Measurements from ENCODE around the gene TTC39C.

The TTC39C gene

DNA sequence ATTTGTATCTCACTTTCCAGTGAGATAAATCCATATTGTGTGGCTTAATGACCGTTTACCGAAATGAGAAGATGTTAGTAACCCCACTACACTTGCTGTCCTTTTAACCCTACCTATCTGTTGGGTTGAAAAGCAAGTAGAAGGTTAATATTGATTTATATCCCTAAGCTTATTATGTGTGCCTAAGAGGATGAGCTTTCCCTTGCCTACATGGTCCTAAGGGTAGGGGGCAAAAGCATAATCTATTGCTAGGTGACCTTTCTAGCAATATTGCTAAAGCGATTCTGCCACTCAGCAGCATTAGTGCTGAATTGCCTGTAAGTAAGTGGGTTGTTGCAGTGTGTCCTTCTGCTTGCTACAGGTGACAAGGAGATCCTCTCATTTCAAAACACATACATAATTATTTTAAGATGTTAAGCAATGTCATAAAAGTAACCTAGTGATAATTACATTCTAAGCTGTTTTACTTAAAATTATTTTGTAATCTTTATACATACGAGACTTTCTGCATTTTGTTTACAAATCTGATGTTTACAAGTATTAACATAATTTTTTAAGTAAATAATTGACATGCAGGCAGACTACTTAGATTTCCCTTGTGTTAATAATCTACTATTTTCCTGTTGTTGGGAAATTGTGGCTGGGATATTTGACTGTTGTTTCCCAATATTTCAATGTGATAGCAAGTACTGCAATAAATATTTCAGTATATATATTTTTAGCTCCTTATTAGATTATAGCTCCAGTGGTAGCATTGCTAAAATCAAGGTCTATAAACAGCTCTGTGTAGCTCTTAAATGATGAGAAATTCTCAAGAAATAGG lies 75.2 kb downstream of the TTC39C start:
- no peak for DNase-seq

DNA sequence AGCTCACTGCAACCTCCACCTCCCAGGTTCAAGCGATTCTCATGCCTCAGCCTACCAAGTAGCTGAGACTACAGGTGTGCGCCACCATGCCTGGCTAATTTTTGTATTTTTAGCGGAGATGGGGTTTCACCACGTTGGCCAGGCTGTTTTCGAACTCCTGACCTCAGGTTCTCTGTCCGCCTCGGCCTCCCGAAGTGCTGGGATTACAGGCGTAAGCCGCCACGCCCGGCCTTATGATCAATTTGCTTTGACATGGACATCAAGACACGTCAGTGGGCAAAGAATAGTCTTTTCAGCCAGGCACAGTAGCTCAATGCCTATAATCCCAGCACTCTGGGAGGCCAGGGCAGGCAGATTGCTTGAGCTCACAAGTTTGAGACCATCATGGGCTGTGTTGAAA lies 76.3 kb downstream of the TTC39C start:
- DNase-seq = no peak

DNA sequence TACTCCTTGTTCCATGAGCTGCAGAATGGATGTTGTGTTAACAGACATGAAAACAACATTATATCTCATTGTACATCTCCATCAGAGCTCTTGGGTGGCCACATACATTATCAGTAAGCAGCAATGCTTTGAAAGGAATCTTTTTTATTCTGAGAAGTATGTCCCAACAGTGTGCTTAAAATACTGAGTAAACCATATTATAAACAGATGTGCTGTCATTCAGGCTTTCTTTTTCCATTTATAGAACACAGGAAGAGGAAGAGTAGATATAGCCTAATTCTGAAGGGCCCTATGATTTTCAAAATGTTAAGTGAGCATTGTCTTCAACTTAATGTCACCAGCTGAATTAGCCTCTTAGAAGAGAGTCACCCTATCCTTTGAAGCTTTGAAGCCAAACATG lies 80.0 kb downstream of the TTC39C start:
- no peak for DNase-seq

DNA sequence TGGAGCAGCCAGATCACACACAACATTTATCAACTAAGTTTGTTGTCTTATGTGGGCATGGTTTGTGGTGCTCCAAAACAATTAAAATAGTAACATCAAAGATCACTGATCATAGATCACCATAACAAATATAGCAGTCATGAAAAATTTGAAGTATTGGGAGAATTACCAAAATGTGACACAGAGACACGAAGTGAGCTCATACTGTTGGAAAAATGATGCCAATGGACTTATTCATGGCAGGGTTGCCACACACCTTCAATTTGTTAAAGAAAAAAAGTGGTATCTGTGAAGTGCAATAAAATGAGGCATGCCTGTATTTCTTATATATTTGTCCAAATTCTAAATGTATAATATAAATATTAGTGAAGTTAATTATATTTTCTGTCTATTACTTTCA lies 81.4 kb downstream of the TTC39C start:
- DNase-seq = no peak

DNA sequence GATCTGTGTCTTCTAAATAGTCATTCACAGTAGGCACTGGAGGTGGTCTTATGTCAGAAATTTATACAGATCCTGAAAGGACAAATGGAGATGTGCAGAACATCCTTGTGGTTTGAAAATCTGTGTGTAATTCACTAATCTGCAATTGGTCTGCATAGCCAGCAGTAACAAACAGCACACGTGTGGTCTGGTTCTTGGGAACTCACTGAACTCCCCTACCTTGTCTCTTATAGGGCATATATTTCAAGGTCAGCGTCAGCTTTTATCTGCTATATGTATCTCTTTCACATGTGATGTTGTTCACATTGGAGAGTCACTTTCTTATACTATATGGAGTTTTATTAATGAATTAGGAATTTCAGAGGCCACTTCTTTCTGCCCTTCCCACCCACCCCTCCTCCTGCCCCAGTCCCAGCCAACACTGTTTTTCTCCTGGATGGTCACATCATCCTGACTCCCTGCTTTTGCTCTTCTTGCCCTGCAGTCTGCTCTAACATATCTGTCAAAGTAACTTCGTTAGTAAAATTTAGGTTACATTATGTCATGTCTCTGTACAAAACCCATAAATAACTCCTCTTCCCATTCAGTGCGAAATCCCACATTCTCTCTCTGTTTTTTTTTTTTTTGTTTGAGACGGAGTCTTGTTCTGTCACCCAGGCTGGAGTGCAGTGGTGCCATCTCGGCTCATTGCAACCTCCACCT lies 88.9 kb downstream of the TTC39C start:
- DNase-seq = no peak

DNA sequence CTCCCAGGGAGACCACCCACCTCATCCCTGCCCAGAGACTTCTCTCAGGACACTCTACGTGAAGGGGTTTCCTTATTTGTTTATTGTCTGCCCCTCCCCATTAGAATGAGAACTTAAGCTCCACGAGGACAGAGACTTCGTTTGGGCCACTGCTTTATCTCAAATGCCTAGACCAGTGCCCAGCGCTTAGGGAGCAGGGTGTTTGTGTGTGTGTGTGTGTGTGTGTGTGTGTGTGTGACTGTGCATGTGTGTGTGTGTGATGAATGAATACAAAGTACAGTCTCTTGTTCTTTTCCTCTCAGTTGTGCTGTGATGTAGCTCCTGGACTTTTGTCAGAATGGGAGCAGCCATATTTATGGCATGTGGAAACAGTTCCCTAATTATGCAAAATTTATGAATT lies 89.9 kb downstream of the TTC39C start:
- DNase-seq = no peak

DNA sequence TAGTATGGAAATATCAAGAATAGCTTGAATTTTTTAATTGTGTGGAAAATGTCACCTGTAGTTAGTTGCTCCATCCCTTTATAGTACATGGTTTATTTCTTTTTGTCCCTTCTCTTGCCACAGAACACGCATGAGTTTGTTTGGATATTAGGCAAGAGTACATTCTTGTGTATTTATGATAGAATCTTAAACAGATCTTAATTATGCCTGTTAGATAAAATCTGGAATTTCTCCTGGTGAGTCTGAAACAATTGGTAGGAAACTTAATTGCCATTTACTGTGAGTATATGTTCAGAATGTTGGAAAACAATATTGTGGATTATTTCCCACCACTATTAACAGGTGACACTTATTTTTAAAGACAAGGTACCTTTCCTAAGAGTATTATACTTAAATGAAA lies 94.1 kb downstream of the TTC39C start:
- no peak for DNase-seq

DNA sequence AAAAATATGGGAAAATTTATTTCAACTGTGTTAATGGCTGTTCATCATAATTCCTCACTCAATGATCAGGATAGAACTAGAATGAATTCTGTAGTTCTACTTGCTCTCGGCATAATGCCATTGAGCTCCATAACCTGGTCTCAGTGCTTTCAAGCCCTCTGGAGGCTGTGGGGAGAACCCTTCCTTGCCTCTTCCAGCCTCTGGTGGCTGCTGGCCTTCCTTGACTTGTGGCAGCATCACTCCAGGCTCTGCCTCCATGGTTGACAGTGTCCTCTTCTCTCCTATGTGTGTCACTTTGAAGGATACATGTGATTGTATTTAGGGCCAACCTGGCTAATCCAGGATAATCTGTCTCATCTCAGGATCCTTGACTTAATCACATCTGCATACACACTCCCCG lies 97.4 kb downstream of the TTC39C start:
- DNase-seq = no peak

DNA sequence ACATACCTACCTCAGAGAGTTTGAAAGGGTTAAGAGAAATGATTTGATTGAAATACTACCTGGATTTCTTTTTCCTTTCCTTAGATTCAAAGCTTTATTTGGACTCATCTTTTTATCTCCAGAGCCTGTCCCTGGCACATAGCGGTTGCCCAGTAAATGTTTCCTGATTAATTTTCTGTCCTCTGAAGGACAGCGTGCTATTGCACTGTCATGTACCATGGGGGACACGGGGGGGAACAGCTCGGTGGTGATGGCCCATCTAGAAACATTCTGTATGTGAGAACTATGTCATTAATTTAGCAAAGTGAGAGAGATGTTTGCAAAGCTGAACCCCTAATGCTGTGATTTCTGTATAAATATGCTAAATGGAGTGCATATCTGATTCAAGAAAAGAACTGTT lies 97.9 kb downstream of the TTC39C start:
- DNase-seq = no peak

DNA sequence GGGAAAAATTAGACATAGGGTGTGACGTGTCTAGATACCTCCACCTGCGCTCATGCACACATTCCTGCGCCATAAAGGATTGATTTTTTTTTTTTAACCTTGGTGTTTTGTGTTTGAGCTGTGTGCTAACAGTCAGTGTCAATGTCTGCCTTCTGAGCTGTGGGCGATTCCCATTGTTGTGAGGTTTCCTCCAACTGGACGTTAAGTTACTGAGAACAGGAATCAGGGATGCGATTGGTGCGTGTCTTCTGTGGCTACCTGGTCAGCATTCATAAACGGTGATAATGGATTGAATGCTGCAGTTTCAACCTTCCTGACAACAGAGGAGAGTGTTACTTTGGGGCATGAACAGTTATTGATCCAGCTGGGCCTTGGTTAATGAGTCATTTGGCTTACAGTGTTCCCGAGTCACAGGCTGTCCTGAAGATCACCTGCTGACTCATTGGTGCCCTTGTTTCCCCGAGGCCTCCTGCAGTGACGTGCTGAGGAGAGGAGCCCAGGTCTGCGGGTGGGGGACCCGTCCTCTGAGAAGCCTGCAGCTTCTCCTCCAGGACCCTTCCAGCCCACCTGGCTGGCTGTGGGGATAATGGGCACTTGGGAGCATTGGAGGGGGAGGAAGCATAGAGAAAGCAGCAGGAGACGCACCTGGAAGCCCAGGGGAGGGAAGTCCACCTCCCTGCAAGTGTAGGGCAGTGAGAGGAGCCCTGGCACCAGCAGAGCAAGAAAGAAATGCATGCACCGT lies 98.5 kb downstream of the TTC39C start:
- DNase-seq = no peak

DNA sequence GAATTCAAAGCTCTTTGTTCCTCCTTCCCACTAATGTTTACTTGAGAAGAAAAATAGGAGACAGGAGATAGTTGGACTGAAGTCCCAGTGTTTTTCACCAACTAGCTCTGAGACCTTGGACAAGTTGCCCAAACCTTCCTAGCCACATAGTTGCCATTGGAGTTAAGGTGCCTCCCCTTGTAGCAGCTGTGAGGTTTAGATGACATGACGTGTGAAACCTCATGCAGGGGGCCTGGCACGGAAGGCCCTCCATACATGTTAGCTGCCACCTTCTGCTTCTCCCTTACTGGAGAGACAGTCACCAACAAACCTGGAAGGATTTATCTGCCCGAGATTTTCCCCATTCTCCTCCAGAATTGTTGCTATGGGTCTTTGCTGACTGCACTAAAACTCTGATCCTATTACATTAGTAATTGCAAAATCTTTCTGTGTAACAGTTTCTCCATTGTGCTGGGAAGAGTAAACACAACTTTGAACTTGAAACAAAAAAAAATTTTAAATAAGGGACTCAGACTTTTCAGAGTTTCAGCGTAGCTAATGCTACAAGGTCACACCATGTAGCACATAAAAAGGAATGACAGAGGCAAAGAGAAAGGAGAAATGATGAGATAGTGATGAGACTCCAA lies 100.5 kb downstream of the TTC39C start:
- DNase-seq = no peak

DNA sequence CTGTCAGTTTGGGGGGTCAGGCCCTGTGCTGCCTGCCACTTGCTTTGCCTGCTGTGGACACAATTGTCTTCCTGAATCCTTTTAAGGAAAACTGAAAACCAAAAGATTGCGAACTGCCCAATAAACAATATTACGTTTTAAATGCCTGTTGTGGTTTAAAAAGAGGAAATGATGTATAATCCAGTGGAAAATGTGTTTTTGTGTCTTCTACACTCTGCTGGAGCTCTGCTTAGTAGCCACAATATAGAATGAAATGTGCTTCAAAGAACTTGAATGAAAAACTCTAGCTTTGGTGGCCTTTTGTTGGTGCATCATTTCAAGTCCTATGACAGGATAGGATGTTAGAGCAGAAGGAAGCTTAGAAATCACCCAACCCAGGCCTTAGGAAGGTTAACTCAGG lies 101.1 kb downstream of the TTC39C start:
- no peak for DNase-seq

DNA sequence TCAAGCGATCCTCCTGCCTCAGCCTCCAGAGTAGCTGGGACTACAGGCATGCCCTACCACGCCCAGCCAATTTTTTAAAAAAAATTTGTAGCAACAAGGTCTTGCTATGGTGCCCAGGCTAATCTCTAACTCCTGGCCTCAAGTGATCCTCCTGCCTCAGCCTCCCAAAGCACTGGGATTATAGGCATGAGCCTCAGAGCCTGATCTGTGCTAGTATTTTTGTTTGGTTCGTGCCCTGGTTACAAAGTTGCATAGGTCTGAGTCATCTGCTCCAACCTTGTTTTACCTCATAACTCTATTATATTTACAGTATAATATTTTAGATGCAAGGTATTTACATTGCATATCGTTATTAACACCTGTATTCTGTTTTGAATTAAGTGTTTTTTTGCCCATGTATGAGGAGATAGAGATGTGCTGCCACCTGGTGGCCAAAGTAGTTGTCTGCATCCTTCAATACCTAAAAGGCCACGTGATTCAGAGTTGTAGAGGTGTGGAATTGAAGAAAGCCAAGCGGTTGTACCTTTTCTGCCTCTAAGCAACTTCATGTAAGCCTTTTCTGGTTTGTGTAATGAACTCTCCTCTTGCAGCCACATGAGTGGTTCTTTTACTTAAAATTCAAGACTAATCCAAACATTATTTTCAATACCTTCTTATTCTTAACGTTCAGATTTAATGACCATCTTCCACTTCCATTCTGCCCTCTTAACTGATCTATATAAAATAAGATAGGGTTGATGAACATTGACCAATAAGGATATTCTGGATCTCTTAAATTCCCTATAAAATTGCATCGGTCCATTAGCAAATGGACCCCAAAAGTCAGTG lies 104.4 kb downstream of the TTC39C start:
- peak; percentile 60 for DNase-seq

DNA sequence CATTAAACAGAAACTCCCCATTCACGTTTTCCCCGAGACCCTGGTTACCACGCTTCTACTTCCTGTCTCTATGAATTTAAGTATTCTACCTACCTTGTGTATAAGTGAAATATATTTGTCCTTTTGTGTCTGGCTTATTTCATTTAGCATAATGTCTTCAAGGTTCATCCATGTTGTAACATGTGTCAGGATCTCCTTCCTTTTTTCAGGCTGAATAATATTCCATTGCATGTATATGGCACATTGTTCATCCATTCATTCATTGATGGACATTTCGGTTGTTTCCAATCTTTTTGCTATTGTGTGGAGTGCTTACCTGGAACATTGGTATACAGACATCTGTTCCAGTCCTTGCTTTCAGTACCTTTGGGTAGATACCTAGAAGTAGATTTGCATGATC lies 106.1 kb downstream of the TTC39C start:
- DNase-seq = no peak

DNA sequence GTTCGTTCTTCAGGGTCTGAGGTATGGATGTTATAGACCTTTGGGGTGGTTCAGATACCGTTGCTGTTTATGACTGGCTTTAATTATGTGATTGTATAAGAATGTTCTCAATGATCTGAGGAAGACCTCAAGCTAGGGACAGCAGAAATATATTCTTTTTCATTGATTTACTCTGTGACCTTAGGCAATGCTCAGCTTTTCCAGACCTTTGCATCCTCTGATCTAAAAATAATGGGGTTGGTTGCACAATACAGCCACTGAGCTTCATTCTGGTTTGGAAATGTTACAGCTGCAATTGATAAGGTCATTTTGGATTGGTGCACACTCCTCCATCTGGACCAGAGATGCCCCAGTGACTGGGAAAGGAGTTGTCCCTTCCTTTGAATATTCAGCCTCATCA lies 107.1 kb downstream of the TTC39C start:
- DNase-seq = no peak

DNA sequence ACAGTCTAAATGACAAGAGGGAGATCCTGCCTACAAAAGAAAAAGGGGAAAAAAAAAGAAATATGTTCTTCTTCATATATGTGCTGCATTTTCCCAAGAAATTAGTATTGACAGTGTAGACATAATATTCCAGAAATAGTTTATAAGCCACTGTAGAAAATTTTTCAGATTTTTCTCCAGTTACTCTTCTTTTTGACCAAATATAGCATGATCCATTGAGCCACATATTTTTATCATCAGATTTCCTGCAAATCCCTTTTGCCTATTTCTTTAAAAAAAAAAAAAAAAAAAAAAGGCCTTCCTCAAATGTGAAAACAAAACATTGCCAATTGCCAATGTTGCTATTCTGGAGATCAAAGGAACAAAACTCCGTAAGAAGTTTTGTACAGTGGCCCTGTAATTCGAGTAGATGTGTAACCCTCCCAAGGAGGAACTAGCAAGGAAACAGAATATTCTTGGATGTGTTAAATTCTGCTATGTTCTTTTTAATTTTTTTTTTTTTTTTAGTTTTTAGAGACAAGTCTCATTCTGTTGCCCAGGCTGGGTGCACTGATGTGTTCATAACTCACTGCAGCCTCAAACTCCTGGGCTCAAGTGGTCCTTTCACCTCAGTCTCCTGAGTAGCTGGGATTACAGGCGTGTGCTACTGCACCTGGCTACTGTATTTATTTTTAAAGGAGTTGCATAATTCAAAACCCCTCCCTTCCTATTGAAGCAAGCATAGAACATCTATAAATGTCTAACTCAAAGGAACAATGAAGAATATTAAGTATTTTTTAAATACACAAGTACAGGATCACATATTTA lies 111.8 kb downstream of the TTC39C start:
- peak; percentile 9 for DNase-seq

DNA sequence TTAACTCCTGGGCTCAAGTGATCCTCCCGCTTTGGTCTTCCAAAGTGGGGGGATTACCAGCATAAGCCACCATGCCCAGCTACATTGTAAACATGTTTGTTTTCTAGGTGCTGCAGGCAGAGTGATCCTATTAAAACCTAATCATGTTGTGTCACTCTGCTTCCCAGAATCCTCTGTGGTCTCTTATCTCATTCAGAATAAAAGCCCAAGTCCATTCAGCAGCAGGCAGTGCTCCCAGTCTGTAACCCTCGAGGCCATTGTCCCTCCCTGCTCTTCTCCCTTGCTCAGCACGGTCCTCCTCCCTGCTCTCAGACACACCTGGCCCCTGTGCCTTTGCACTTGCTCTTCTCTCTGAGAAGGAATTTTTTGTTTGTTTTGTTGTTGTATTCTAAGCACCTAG lies 113.2 kb downstream of the TTC39C start:
- peak; percentile 12 for DNase-seq

DNA sequence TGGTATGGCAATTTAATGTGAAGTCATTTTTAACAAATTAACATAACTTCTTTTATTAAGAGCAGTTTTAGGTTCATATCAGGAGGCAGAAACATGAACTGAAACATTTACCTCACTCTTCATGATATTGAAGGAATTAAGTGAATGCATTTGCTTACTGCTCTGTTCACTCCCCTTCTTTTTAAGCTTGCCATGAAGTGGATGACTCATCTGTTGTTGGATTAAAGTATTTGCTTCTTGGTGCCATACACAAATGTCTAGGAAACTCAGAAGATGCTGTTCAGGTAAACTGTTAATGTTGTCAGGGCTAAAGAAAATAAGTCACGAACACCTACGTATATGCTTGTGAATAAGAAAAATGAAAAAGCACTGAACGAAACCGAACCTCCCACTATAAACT lies 114.1 kb downstream of the TTC39C start:
- DNase-seq = no peak

DNA sequence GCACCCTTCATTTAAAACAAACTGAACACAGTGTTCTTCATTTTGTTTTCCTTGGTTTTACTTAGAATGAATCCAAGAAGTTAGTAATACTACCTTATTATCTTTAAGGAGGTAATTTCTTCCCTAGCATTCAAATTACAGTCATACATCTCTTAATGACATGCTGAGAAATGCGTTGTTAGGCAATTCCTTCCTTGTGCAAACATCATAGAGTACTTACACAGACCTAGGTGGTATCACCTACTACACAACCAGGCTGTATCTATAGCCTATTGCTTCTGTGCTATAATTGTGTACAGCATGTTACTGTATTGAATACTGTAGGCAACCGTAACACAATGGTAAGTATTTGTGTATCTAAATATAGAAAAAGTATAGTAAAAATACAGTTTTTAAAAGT lies 115.9 kb downstream of the TTC39C start:
- DNase-seq = no peak

DNA sequence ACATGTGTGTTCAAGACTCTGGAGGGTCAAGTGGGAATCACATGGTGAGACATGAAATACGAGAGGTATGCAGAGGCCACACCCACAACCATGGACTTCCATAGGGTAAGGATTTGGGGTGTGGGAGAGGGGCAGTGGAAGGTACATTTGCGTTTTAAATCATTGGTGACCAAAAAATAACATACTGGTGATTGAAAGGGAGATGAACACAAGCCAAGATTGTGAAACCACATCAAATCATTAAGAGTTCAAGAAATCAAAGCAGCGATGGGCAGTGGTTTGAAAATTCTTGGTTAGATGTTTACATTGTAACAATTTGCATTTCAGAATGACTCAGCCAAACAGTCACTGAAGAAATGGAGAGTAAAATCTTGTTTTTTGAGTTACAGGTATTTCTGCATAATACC lies 122.4 kb downstream of the TTC39C start:
- DNase-seq = no peak

DNA sequence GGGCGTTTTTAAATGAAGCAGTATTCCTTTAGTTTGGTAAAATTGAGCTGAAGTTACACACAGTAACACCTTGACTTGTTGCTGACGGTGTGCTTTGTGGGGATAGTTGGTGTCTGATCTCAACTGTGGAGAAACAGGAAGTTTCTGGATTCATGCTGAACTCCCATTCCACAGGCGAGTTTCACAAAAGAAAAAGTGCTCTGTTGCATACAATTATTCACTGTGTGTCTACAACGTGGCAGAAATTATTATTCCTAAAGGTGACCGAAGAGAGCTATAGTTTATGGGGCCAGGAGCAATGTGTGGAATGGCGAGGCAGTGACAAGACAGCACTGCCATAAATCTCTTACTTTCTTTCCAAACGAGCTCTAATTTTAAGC lies 123.8 kb downstream of the TTC39C start:
- no peak for DNase-seq

Measured in NCI-H2029 (cell line).